ENCODE data around the gene ERO1B. TPM values are rescaled to one million over a fixed set of nuclear protein-coding genes. Genes with fewer than 3 reads are reported as not detected.
A peak's percentile ranks its signal among the peaks of the same experiment; 100 is the strongest.

ERO1B gene
- total RNA-seq, 1 donor from 2014 or later = 3.2 TPM

- no peak for DNase-seq (ENCODE audit: low read depth in 2 of 2)
Measured at GRCh38 chr1:236301080-236301957, 19.6 kb upstream of the ERO1B start.

DNA sequence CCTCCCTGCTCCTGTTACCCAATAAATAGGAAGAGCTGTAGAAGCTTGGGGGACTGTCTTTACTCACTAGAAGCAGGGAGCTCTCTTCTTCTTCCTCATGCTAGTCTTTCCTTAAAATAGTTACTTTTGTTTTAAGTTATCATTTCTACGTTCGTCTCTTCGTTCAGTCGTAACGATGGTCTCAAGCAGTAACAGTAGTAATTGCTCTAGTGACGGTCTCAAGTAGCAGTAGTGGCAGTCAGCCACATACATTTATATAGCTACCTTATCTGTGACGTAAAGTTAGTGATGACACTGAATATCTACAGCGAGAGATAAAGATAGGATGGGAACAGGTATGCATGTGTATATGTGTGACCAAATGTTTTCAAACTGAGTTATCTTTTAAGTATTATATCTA lies 15.4 kb upstream of the ERO1B start:
- DNase-seq (ENCODE audit: low read depth in 2 of 2) = no peak

DNA sequence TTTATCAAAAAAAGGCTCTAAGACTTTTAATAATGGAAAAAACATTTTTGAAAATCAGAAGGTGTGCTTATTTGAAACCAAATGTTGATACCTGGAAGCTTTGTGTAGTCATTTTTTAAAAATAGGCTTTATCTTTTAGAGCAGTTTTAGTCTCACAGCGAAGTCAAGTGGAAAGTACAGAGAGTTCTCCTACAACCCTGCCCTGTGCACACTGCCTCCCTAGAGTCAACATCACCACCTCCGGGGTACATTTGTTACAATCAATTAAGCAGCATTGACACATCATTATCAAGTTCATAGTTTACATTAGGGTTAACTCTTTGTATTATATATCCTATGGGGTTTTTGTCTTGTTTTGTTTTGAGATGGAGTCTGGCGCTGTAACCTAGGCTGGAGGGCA lies 10.7 kb upstream of the ERO1B start:
- no peak for DNase-seq (ENCODE audit: low read depth in 2 of 2)

DNA sequence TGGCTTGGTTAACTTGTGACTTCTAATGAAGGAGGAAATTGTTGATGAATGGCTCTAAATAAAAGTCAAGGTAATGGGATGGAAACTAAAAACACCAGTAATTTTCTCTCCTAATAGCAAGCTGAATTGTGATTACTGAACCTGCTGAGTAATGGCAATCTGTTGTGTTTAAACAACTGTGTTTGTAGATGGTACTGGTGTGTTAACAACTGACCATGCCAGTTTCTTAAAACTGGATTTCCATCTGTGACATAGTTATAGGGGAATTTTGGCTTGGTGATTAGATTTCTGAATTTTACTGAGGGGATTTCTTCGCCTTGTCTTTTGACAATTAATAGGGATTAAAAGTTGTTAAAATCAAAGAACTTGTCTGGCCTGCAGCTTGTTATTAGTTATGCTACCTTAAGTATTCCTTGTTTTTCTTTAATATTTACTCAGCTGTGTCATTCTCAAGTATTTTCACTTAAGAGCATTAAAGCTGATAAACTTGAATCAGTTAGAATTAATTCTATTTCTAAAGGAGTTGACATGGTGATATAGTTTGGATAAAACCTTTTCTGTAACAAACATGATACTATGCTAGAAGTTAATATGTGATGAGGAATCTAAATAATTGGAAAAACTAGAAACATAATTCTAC lies 7.9 kb upstream of the ERO1B start:
- no peak for DNase-seq (ENCODE audit: low read depth in 2 of 2)

DNA sequence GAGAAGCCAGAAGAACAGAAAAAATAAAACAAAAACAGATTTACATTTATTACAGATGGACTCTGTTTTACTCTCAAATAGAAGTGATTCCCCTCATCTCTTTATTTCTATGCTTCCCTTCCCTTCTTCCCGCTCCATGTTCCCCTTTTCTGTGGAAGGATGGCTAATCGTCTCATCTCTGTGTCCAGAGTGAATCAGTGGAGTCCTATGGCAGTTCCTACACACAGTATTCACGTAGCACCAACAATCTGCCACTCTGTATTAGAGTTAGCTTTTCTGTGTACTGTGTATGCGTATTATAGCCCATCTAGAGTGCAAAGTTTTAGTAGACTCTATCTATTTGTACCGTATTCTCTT lies 6.8 kb upstream of the ERO1B start:
- DNase-seq (ENCODE audit: low read depth in 2 of 2) = no peak

DNA sequence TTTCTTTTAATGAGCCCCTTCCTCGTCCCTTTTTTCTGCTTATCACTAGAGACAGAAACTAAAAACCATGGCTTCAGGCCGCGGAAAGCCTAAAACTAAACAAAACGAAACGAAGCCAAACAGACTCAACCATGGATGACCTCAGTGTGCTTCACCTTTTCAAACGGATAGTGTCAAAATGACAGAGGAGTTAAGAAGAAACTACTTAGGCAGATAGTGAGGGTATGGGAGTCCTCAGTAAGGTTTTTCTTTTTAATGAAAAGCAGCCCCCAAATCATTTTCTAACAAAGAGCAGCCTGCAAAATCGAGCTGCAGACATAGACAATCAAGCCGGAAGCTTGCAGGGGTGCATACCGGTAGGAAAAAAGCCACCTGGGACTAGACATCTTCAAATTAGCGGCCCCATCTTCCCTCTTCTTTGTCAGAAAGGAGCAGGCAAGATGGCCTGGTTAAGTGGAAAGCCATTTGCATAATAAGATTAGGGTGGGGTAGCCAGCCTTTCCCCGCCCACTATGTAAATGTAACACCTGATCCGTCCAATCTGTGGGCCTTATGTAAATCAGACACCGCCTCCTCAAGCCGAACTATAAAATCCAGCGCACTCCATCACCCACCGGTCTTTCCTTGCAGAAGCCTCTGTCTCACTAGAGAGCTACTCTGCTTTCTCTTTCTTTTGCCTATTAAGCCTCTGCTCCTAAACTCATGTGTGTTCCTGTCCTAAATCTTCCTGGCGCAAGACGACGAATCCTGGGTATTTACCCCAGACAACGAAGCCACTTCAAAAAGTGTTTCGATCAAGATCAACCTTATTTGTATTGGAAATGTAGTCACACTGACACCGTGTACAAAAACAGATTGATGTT lies 6.2 kb upstream of the ERO1B start:
- DNase-seq (ENCODE audit: low read depth in 2 of 2) = no peak

- DNase-seq (ENCODE audit: low read depth in 2 of 2) = no peak
Measured at GRCh38 chr1:236287356-236287755, 5.6 kb upstream of the ERO1B start.

DNA sequence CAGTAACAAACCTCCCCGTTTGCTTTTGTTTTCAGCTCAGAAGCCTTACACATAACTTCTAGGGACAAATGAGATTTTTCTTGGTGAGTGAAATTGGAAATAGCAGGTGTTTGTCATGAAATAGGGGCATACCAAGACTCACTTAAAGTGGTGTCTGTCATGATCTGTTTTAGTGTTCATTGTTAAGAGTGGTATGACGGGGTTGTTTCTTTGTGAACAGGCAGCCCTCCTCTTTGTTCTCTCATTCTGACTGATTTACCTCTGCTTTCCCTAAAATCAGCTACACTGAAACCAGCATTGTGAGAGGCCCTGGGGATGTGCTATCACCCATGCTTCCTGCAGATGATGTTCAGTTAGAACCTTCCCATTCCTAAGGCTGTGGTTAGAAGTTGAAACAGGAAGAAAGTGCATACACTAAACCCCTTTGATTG lies 2.5 kb upstream of the ERO1B start:
- no peak for DNase-seq (ENCODE audit: low read depth in 2 of 2)

- DNase-seq (ENCODE audit: low read depth in 2 of 2) = no peak
Measured at GRCh38 chr1:236282719-236283118, 961 bp upstream of the ERO1B start.

DNA sequence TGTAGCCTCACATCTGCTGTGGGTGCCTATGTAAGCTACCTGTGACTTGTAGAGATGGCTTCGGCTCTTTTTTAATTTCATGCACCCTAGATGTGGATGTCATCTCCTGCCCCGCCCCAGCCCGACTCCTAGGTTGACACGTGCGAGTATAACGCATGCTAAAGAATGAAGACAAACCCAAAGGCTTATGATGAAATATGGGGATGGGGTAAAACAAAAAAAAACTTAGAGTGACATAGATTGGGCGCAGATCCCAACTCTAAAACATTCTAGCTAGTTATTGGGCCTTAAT lies 613 bp upstream of the ERO1B start:
- DNase-seq (ENCODE audit: low read depth in 2 of 2) = no peak

GRCh38 chr1:236281198-236281653 lies 532 bp downstream of the ERO1B start:
- DNase-seq (ENCODE audit: low read depth in 2 of 2) = peak; percentile 24 to 28

DNA sequence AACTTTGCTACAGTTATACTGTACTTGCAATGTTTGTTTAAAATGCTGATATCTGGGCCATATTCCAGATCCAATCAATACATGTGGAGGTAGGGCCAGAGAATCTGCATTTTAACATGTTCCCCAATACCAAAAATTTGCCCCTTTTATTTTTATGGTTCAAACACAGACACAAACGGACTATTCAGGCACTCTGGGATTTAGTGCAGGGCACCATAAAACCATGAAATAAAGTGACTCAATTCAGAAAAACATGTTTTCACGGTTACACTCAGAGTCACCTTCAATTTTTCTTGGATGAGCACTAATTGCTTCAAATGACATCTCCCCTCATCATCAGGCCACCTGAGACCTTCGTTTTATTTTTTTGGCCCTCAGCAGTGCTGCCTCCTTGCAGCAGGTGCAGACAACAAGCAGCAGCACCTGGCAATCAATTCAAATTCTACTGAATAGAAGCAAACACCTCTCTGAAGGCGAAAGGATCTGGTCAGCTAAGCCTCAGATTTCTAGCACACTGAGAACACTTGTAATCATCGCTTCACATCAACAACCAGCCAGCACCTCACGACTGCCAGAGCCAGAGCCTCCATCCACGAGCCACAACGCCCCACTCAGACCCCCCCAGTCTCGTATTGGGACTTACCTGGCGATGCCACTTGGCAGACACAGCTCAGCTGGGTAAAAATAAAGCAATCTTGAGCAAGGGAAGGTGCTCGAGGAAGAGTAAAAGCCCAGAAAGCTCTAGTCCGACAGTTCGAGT lies 1.1 kb downstream of the ERO1B start:
- peak in 1 of 2 donors; percentile 4 for DNase-seq (ENCODE audit: low read depth in 2 of 2)

DNA sequence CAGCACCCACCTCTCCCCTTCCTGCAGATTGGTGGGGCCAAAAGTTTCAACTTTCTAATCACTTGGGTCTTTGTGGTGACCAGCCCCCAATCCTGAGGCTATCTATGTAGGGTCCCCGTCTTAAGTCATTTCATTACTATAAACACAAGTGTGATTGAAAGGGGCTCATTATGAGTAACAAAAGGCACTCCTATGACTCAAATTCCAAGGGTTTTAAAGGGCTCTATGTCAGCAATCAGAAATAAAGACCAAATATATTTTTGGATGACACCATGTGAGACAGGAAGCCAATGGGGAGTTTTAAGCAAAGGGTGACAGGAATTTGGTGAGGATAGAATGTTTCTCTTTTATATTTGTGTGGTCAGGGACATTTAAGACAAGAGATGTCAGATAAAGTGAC lies 6.2 kb downstream of the ERO1B start:
- no peak for DNase-seq (ENCODE audit: low read depth in 2 of 2)

DNA sequence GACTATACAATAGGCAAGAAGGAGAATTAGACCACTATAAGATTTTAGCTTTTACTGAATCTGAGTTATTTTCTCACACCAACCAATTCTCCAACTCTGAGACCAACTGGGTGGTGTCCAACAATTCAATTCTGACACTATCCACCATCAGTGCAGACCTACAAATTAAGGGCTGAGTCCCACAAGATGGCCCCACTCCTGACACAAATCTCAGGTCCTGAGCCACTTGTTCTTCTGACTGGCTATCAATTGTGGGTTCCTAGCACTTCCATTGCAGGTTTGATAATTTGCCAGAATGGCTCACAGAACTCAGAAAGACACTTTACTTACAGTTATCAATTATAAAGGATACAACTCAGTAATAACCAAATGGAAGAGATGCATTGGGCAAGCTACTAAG lies 6.7 kb downstream of the ERO1B start:
- DNase-seq (ENCODE audit: low read depth in 2 of 2) = no peak

DNA sequence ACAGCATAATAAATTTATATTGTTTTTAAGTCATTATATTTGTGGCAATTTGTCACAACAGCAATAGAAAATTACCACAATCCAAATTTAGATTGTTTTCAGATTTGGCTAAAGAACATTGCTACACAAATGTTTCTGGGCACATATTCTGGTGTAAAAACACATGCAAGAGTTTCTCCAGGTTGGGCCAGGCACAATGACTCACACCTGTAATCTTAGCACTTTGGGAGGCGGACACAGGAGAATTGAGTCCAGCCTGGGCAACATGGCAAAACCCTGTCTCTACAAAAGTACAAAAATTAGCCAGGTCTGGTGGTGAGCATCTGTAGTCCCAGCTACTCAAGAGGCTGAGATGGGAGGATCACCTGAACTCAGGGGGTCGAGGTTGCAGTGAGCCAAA lies 8.4 kb downstream of the ERO1B start:
- DNase-seq (ENCODE audit: low read depth in 2 of 2) = no peak

DNA sequence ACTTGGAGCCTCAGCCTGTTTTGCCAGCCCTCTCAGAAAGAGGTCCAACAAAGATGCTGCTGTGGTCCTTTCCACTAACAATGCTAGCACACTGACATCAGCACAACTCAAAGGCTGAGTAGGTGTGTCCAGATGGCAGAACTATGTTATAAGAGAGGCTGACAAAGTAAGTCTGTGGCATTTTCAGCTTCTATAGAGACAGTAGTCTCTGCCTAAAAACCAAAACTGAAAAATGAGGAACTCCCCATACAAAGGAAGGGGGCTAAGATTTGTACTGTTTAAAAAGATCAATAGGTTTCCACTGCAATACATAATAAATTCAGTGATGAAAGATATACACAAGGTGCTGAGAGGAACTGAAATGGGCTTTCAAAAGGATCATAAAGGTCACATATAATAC lies 12.3 kb downstream of the ERO1B start:
- no peak for DNase-seq (ENCODE audit: low read depth in 2 of 2)

DNA sequence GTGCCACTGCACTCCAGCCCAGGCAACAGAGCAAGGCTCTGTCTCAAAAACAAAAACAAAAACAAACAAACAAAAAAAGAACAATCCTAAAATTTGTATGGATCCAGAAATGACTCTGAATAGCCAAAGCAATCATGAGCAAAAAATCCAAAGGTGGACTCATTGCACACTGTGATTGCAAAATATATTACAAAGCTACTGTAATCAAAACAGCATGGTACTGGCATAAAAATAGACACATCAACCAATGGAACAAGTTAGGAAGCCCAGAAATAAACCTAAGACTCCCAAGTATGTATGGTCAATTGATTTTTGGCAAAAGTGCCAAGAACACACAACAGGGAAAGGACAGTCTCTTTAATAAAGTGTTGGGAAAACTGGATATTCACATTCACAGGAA lies 19.9 kb downstream of the ERO1B start:
- no peak for DNase-seq (ENCODE audit: low read depth in 2 of 2)

GRCh38 chr1:236261033-236261432 lies 20.7 kb downstream of the ERO1B start:
- no peak for DNase-seq (ENCODE audit: low read depth in 2 of 2)

GRCh38 chr1:236259043-236259442 lies 22.7 kb downstream of the ERO1B start:
- DNase-seq (ENCODE audit: low read depth in 2 of 2) = no peak

- no peak for DNase-seq (ENCODE audit: low read depth in 2 of 2)
Measured at GRCh38 chr1:236258114-236258622, 23.6 kb downstream of the ERO1B start.

GRCh38 chr1:236257216-236257615 lies 24.5 kb downstream of the ERO1B start:
- DNase-seq (ENCODE audit: low read depth in 2 of 2) = no peak
